GM12891 (cell line): ENCODE results near the gene GDF2.

Source experiments
- POLR2A ChIP-seq: IDR thresholded peaks from 2 replicates; pipeline ENCODE4 v1.6.1; 2011; ENCODE audit warnings: low read depth, low read length, control low read depth
- POLR2AphosphoS5 ChIP-seq: IDR thresholded peaks from 2 replicates; pipeline ENCODE4 v1.6.1; 2011; ENCODE audit warnings: low read depth, low read length, control low read depth
- POU2F2 ChIP-seq: IDR thresholded peaks from 2 replicates; pipeline ENCODE4 v1.6.1; 2011; ENCODE audit warnings: low read depth, mild to moderate bottlenecking, control low read depth, low read length, moderate library complexity
- TAF1 ChIP-seq: IDR thresholded peaks from 2 replicates; pipeline ENCODE4 v1.6.1; 2011; ENCODE audit warnings: low read depth, low read length, control low read depth

DNA sequence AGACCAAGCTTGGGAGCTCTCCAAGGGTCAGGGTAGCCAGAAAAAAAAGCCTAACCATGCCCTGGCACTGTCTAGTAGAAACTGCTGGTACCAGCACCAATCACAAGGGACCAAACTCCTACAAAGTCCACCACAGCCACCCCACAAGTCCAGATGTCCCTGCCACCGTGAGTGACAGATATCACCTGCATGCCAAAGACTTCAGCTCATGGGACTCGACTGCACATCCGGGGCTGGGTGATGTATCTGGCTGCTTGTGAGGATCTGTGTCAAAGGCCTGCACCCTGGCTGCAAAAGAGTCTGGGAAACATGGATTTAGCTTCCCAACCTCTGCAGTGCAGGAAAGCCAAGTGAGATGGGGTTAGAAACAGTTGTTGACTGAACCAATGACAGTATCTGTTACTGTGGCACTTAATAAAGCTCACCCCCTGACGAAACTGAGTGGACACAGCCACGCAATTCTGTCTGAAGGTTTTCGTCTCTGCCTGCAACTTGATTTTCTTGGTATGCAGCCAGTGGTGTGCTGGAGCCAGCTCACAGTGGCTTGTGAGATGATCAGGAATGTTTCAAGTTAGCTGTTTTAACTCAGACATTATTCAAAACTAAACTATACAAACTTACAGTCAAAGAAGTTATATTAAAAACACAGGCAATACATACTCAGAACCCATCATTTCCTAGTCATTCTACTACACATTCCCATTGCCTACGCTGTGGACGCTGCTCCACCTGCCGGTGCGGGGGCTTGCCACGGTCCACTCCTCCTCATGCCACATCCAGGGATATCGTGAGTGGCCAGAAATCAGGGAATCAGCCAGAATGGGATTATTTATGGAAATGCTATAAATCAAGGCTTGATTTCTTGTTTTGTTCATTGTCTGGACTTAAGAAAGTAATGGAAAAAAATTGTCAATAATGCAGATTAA, 52.6 kb downstream of the GDF2 start:
- TF ChIP-seq POLR2AphosphoS5 (no peak), POLR2A (no peak), POU2F2 (no peak), TAF1 (no peak)
